GM19025 (cell line): ENCODE data around the gene CFAP99.
"Not testable (repeated sequence)": the region's sequence is repeated elsewhere in the genome, so short reads cannot be mapped to it uniquely, and the experiment has no call there.

Experiments
- ATAC-seq: cut with Tn5 transposase; IDR thresholded peaks from one replicate; pipeline ENCODE4 v1.9.1; 2021; ENCODE audit warnings: mild to moderate bottlenecking, low read depth, moderate library complexity; ENCODE audit not compliant: unreplicated experiment

Gene CFAP99

DNA sequence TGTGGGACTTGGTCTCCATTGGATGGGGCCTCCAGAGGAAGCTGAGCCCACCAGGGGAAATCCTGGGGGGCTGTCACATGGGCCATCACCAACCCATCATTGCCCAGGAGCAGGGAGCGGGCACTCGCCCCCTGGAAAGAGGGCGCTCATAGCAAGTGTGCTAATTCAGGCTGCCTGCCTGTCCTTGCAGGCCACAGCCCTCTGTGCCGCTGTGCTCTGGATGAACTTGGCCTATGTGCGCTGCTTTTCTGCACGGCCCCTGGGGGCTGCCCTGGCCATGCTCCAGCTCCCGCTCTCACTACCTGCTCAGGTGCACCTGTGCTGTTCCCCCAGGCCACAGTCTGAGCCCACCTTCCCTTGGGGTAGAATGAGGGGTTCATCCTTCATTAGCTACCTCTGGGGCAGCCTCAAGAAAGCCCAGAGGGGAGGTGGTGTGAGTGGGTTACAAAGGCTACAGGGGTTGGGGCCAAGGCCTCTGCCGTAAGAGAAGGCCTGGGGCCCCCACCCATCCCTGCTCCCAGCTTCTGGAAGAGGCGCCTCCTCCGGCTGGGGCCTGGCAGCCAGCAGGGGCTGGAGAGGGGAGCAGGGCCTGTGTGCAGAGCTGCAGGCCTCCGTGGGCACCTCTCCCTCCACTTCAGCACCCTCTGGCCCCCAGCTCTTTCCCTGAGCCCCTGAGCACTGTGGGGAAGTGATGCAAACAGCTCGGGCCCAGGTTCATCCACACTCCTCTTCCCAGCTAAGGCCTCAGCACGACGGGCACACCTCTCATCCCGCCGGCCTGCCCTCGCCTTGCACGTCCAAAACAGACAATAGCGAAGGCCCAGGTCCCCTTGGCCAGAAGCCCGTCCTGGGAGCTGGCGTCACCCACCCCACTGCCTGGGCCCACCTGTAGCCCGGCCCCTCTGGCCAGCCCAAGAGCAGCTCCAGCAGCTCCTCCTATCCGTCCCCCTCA lies 8.9 kb downstream of the CFAP99 start:
- ATAC-seq: no peak

GRCh38 chr4:2428496-2429213 lies 9.9 kb downstream of the CFAP99 start:
- ATAC-seq: no peak

DNA sequence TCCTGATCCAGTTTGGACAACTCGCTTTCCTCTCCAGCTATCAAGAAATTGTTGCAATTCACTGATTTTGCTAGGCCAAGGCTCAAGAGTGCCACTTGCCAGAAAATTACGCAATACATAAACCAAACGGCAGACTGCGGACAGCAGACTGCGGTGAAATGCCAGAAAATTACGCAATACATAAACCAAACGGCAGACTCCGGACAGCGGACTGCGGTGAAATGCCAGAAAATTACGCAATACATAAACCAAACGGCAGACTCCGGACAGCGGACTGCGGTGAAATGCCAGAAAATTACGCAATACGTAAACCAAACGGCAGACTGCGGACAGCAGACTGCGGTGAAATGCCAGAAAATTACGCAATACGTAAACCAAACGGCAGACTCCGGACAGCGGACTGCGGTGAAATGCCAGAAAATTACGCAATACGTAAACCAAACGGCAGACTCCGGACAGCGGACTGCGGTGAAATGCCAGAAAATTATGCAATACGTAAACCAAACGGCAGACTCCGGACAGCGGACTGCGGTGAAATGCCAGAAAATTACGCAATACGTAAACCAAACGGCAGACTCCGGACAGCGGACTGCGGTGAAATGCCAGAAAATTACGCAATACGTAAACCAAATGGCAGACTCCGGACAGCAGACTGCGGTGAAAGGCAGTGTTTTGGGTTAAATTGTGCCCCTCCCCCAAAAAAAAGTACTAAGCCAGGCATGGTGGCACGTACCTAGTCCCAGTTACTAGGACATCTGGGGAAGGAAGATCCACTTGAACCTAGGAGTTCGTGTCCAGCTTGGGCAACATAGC lies 11.4 kb downstream of the CFAP99 start:
- not testable (repeated sequence) for ATAC-seq

DNA sequence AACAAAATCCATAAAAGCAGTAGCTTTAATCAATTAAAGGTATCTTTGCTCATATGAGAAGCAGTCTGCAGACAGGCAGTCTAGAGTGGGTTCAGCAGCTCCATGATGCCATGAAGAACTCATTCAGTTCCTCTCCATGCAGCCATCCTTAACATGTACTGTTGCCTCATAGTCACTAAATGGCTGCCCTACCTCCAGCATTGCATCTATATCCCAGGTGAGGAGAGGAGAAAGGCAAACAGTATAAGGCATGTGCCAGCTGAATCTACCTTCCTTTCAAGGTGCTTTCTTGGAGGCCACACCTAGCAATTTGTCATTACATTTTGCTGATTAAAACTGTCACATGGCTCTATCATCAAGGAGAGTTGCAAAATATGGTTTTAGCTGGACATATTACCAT lies 13.2 kb downstream of the CFAP99 start:
- ATAC-seq: no peak

- ATAC-seq: no peak
These were observed 14.3 kb downstream of the CFAP99 start for GRCh38 chr4:2432991-2433530.

- no peak for ATAC-seq
These were observed 15.0 kb downstream of the CFAP99 start for GRCh38 chr4:2433609-2434350.

GRCh38 chr4:2434420-2434819 lies 15.7 kb downstream of the CFAP99 start:
- no peak for ATAC-seq

DNA sequence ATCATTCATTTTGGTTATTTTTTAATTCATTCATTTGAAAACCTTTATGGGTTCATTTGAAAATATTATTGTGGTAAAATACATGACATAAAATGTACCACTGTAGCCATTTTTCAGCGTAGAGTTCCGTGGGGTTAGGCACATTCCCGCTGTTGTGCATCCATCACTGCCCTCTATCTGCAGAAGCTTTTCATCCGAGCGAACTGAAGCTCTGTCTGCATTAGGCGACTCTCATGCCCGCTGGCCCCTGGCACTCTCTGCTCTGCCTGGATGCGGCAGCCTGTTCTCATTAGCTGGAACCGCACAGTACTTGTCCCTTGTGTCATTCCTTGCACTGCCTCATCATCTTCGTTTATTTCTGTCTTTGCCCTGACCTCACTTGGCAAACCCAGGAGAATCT lies 17.5 kb downstream of the CFAP99 start:
- ATAC-seq: no peak

GRCh38 chr4:2436761-2437474 lies 18.2 kb downstream of the CFAP99 start:
- ATAC-seq: no peak

DNA sequence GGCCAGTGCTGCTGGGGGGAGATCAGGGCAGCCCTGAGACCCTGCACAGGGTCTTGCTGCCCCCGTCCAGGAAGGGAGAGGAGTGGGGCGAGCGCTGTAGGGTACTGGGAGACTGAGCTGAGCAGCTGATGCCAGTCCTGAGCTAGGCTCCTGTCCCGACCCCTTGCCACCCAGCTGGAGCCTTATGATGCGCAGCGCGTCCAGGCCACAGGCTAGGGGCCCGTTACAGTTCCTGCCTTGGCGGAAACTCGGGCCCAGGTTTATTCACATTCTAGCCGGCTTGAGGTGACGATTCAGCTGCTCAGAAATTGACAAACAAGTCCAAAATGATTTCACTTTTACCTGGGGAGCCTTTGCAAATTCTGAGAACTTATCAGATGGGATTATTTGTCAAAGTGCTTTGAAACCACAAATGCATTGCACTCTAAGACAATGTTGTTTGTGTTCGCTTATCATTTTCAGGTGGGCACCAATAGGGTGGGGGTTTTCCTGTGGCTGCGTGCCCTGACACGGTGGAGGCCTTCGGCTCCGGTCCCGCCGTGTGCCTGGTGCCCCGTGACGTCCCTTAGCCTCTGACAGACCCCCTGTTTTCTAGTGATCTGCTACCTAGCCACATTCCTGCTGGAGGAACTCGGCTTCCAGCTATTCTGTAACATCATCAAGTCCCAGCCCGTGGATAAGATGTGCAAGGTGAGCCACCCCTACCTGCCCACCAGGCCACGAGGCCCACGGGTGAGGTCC lies 18.9 kb downstream of the CFAP99 start:
- ATAC-seq: no peak

GRCh38 chr4:2438822-2439718 lies 20.3 kb downstream of the CFAP99 start:
- ATAC-seq: no peak

- ATAC-seq: peak; percentile 74
These were observed 22.8 kb downstream of the CFAP99 start for GRCh38 chr4:2441393-2442174.

- no peak for ATAC-seq
These were observed 23.6 kb downstream of the CFAP99 start for GRCh38 chr4:2442175-2442993.

GRCh38 chr4:2443061-2443730 lies 24.4 kb downstream of the CFAP99 start:
- ATAC-seq: no peak

DNA sequence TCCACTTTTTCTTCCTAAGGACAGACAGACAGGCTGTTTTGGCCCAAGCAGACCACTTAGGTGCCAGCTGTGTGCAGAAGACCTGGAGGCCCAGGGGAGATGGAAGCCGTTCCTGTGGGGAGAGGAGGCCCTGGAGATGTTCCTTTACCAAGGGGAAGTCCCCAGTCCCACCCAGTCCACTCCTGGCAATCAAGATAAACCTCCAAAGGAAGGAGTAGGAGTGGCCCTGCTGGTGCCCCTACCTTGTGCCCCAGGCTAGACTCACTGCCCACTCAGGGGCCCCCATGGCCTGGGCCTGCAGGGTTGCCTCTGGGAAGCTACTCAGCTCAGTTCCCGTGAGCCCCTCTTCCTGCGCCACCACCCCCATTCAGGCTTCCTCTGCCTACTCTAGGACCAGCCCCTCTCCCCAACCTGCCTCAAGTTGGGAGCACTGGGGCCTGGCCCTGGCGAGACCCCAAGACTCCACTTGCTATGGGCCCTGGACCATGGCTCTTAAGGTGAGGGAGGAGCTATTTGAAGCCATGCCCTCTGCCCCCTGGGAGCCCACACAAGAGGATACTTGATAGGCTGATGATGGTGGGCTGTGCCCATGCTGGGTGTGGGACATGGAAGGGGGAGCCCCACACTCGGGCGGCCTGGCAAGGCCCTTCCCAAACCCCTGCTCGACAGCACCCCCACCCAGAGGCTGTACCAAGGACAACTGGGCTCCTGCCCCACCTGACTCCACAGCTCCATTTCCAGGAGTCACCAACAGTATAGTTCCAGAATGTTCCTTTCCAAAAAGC lies 25.4 kb downstream of the CFAP99 start:
- no peak for ATAC-seq
